IPS-NIHi7 (cell line): ENCODE measurements around the gene FBN1.
A peak's percentile ranks its signal among the peaks of the same experiment; 100 is the strongest.

Experiments used
- DNase-seq: peaks from one replicate; pipeline ENCODE4 v3.0.0; 2012; ENCODE audit warnings: mixed read lengths; ENCODE audit errors: extremely low spot score

The FBN1 gene

DNA sequence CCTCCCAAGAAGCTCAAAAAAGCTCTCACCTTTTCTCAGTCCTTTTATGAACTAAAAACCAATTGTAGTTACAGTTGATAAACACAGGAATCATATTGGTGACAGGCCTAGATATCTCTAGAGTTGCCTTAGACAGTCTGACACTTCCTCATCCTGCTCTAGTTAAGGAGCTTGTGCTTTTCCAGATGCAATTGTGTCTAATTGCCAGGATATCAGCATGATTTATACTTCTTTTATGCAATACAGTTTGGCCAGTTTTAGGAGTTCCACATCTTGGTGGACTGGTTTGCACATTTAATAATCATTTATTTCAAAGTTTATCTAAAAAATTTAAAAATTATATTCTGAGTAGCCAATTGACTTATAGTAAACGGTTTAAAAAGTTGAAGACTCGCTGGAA, 218.6 kb downstream of the FBN1 start:
- DNase-seq: no peak

DNA sequence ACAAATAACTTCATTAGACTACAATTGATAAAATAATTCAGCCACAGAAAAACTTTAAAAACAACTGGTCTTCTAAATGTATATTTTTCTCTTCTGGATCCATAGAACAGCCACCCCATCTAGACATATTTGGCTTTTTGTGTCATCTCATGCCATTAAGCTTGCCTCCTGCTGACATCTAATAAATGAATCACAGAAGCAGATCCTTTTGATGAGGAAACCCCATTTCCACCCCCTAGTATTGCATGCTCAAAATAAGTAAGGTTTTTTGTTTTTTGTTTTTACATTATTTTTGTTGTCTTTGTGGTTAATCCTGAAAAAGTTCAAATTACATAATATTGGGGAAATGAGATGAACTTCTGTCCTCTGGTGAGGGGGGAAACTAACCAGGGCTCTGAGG, 219.5 kb downstream of the FBN1 start:
- no peak for DNase-seq

DNA sequence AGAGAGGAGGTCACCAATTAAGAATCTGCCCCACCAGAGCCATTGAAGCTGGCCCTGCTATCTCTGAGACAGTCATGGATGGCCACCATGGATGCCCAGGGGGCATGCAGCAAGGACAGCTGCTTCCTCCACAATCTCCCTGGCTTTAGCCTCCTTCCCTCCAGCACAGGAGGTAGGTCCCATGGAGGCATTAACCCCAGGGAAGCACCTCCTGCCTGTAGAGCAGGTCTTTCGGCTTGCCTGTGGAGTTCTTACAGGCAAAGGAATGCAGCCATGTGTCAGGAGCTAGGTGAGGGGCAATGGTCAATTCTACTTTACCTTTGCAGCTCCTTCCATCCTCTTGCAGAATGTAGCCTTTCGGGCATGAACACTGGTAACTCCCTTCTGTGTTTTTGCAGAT, 220.5 kb downstream of the FBN1 start:
- no peak for DNase-seq

DNA sequence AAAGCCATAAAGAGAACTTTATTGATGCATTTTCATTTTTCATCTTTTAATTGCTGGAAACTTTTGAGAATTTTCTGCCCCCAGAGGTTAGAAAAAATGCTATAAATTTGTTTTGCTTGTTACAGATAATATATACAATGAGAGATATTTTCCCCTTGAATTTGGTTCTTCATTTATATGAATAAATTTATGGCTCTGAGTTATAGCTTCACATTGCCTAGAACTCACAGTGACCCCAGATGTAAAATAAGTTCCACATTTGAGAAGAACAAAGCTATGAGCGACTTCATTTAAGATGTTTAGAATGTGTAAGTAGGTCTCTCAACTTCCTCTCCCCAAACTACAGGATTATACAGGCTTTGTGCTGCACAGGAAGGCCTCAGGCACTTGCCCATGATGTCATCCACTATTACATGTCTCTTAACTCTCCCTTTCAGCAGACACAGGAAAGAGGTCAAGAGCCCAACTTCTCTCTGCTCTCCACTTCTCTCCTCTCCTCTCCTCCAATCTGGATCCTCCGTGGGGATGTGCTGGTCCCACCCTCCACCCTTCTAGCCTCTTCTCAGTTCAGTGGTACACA, 221.5 kb downstream of the FBN1 start:
- DNase-seq: no peak

DNA sequence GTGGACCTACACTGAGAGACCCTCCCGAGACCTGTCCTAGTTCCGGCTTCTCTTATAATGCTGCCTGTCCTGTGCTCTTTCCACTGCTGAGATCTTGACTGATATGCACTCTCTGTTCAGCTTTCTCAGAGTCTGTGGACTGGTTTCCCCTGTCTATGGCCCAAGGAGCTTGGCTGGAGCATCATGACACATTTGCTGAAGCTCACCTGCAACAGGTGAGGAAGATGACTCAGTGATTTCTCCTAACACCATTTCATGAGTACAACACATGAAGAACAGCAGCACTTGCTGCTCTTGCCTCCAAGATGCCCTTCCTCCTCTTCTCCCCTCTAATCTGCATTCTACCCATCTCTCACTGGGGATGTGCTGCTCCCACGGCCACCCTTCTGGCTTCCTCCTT, 222.2 kb downstream of the FBN1 start:
- no peak for DNase-seq

DNA sequence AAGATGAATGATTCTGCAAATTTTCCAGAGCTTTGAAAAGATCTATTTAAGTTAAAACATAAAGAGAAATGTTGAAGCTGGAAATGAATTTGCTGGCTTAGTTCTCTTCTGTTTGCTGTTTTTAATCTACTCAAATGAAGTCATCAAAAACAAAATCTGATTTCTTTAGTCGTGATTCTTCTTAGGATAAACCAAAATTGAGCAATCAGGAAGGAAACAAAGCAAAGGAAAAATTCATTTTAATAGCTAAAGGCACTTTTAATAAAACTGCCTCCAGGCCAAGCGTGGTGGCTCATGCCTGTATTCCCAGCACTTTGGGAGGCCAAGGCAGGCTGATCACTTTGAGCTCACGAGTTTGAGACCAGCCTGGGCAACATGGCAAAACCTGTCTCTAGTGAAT, 223.1 kb downstream of the FBN1 start:
- no peak for DNase-seq

DNA sequence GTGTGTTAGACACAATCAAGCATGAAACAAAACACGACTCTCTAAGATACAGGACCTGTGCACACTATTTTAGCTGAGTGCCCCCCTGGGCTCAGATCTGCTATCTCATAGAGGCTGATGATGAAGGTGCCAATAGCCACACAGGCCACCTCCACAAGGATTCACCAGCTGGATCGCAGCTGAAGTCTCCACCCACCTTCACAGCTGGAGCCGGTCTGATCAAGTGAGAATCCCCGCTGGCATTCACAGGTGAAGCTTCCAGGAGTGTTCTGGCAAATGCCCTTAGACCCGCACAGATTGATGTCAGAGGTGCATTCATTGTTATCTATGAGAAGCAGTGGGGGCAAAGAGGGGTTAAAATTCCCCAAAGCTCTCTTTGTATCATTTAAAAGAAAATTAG, 224.1 kb downstream of the FBN1 start:
- peak; percentile 33 for DNase-seq

DNA sequence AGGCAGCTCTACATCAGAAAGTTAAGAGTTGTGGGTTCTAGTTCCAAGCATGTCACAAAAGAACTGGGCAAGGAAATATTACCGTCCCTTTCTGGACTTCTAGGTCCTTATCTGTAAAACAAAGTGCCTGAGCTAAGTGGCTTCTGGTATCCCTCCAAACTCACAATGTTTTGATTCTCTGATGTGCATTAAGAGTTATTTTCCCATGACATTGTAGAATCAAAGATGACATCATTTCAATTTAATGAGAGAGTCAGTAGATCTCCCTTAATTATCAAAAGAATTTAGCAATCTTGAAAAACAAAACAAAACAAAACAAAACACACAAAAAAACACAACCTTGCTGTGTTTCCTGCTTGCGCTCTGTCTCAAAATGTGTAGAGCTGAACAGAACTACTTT, 225.6 kb downstream of the FBN1 start:
- DNase-seq: no peak

DNA sequence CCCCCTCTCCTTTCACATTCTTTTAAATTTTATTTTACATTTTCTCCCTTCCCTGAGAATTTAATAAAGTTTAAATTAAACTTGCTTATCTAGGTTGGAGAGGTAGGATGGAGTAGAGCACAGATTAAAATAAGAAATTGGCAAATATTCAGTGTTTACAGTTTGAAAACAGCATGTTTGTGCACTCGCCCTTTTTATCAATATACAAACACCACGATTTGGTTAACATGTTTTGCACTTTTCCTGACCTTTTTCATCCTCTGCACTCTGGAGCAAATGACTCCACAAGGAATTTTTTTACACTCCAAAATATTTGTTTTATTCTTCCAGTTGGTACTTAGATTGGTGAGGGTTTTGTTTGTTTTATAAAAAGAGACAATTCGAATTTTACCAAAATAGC, 227.2 kb downstream of the FBN1 start:
- DNase-seq: no peak

DNA sequence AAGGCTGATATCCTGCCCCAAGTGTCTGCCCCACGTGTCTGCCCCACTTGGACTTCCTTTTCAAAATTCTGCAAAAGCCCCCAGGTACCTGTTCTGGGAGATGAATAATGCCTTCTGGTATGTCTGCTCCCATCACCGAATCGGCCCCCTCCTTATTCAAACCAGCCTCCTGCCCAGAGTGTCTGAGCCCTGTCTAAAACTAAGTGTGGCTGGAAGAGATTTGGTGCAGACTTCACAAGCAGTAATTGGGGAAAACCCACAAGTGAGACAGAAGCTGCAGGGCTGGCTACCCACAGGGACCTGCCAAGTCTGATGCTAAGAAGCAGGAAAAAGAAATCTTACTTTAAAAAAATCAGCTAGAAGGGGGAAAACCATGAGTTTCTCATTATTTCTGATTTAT, 229.2 kb downstream of the FBN1 start:
- no peak for DNase-seq

DNA sequence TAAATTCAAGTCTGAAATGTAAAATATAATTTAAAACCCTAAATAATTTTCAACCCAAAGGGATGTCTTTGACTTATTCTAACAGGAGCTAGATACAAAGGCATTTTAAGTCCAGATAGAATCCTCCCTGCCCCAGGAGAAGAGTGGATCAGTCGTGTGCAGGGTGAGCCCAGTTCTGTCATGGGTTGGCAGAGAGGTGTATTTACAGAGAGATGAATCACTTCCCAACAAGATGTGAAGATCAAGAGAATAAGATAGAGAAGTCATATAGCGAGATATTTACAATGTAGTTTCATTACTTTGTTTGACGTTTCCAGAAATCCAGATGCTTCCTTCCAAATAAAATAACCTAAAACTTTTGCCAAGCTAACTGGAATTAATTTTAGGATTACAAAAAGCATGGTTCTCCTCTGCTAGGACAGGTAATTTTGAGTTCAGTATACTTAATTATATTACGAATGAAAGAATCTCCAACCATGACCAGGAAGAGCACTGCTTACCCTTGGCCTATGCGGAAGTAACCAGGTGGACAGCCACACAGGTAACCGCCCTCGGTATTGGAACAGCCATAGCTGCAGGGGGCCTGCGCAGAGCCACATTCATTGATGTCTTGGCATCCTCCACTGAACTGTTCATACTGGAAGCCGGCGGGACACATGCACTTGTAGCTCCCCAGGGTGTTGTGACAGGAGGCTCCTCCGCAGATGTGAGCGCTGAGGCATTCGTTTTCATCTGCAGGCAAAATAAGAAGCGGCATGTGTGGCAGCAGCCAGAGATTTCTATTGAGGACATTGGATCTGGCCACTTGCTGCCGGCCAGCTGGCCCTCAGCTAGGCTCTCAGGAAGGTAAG, 230.2 kb downstream of the FBN1 start:
- DNase-seq: no peak

DNA sequence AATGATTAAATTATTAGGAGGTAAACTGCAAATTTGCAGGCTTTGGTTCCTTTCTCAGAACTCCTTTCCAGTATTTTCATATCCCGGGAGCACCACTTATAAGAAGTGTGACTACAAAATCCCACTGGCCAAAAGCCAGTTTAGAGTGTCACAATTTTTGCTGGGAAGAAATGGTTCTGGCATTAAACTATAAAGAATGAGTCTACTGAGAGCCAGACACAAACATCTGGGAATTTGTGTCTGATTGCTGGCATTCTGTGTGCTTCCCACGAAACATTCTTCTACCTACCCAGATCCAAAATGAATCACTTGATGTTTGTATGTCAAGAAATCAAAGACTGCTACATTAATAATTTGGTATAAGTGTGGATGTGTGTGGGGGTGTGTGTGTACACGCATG, 231.5 kb downstream of the FBN1 start:
- no peak for DNase-seq

DNA sequence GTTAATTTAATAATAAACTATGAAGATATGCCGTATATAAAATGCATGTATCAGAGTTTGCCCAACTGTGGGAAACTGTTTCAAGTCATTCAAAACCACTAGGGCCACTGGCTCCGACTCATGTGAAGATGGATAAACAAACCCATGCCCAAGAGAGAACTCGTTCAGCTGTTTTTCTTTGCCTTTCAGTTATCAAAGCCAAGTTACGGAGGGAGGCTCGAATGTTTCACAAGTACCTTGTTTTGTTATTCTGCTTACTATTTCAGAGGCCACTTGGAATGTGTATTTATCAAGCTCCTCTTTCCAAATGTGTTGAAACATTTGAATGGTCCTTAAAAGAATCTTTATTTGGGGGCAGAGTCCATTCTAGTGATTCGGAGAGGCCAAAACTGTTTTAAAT, 232.2 kb downstream of the FBN1 start:
- no peak for DNase-seq

DNA sequence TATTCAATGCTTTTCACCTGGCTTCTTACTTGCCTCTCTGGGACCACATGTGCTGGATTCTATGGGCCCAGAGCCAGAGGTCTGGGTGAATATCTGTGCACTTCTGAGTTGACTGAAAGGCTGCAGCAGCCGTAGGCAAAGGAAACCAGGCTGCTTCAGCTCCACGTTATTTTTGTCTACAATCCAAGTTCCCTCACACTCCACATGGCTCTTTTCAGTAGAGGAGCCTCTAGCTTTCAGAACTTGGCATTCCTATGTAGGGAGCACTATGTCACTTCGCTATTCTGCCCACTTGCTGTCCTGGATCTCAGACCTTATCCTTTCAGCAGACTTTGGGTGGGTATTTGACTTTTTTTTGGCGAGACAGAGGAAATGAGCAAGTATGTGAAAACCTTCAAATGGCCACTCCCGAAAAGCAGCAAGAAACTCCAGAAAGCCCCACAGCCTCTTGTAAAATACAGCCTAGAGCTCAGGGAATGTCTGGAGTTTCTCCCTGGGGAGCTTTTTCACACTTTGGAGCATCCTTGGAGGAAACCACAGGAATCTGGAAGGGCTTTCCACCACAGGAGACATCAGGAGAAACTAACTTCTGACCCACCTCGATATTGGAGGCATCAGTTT, 233.4 kb downstream of the FBN1 start:
- no peak for DNase-seq

DNA sequence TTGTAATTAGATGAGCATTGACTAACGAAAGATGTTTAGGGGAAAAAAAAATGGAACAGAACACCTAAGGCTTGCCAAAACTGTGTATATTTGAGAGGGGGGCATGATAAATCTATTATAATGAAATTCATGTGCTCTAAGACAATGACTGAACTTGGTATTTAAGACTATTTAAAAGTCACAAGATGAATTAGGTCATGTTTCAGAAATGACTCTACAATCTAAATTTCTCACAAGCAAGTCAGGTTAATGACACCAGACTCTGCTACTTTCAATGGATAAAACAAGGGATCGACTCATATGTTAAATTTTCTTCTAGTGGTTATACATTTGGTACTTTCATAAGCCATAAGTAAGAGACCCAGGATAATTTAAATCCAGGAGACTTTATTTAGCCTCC, 235.9 kb downstream of the FBN1 start:
- no peak for DNase-seq

DNA sequence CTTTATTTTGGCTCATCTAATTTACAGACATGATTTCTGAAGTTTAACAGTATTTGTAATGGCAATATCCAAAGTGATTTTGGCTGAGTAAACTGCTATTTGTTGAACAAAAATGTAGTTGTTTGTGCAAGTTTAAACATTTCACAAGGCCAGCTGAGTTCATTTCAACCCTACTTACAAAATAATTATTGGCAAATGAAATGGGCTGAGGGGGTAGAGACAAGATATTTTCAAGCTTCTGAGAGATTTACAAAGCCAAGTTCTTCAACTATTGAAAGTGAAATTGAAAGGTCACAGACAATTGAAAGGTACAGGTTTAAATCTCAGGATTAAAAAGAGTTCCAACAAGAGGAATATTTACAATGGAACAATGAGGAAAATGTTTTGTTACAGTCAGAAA, 237.2 kb downstream of the FBN1 start:
- no peak for DNase-seq

DNA sequence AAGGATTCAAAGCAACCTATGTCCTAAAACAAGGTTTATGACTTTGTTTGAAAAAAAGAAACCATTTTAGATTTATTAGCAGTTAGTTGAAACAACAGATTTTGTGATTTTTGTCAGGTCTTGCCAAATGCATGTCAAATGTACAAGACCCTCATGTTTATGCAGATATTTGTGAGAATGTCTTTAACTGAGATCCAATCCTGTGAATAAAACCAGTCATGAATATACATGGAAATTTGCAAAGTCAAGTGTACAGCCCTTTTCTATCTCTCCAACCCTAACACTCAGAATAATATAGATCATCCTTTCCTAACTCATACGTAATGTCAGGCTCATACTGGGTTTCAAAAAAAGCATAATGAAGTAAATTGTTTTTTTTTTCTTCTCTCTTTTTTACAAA, 237.9 kb downstream of the FBN1 start:
- no peak for DNase-seq

DNA sequence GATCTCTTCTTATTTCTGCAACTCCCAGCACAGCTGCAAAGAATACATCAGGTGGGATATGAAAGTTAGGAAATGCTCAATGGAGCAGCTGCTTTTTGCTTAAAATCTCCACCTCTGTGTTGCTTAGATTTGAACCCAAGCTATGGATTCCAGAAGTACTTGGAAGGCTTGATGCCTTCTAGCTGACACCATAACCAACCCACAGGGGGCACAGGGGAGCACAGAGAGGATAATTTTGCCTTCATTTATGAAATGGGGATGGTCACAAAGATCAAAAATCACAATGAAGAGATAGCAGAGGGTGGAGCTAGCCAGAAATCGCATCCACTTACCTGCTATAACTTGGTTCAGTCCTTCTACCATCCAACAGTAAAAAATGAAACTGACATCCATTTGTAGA, 238.6 kb downstream of the FBN1 start:
- DNase-seq: no peak

DNA sequence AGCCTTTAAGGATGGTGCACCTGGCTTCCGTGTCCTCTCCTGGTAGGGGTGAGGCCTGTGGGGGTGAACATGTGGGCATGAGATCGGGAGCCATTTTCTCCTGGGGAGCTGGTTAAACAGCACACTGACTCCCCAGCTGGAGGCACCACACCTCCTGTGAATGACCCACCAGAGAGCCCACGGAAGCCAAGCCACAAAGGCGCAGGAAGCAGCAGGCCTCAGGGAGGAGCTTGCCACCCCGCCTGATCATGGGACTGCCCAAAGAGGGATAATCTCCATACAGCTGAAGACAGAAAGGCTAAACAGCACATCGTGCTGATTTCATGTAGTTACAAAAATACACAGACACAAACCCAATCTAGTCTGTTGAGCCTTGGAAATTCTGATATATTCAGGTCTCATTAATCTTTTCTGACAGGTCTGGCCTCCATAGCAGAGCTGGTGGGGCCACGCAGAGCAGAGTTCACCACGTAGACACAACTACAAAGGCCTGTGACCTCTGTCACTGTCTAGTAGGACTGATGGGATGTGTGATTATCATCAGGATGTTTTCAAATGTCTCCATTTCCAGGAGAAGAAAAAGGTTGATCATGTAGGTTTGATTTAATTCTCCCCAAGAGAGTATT, 239.1 kb downstream of the FBN1 start:
- DNase-seq: no peak

DNA sequence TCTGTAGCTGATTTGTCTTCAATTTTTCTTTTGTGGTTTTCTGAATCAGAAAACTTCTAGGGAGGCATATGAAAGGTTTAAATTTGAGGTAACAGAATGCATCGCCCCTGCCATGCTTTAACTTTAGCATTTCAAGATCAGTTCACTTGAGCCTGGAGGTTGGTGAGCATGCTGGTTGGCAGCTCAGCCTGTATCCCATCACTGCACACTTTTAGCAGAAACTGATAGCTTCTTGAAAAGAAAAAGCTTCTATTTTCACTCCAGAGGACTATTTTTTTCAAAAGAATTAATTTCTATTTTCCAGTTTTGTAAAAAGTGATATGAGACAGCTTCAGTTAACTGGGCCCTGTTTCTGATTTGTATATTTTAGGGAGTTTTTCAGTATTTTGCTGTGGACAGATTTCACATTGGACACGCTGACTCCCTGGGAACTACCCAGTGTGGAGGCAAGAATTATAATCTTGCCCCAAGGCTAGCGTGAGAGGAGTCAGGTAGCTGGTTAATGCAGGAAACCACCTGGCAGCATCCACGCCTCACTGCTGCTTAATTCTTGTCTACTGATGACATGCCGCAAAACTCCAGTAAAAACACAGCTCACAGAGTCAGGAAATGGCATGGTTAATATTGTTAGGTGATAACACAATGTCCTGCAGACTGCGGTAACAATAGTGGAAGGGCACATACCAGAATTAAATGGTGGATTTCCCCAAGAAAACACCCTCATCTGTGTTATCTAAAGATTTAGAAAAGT, 242.9 kb downstream of the FBN1 start:
- no peak for DNase-seq

DNA sequence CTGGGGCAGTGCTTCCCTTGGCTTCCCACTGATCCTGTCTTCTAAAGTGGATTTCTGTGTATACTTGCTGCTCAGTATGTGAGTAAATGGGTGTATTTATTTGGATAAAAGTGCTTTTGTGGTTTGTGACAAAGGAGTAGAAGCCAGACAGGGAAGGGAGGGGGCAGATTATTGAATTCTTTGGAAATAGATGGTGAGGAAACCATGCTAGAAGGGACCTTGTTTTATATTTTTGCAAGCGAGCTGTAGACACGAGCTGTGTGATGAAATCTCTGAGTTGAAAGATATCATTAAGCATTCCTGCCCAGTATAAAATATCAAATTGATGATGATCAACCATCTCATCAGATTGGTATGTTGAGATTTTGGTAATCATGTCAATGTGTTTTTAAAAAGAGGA, 245.4 kb downstream of the FBN1 start:
- DNase-seq: no peak

DNA sequence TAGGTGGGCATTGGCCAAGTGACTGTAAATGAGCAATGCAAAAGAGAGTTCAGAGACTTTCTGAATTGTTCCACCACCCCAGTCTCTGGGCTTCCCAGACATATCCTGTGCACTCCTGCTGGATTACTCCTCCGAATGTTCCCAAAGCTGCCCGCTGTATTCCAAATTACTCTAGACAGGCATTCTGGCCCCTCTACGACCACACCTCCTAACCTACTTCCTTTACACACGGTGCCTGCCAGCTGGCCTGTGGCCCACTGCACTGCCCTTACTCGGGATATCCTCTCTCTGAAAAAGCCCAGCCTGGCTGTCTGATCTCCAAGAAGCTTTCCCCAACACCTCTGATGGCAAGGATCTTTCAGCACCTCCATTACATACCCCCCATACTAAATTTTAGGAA, 247.7 kb downstream of the FBN1 start:
- DNase-seq: no peak
